GM19025 (cell line): ENCODE measurements around the gene ABI1.
A peak's percentile ranks its signal among the peaks of the same experiment; 100 is the strongest.

ENCODE experiments used
- ATAC-seq: cut with Tn5 transposase; IDR thresholded peaks from one replicate; pipeline ENCODE4 v1.9.1; 2021; ENCODE audit warnings: mild to moderate bottlenecking, low read depth, moderate library complexity; ENCODE audit not compliant: unreplicated experiment

Gene ABI1

GRCh38 chr10:26779176-26779860 is 81.4 kb downstream of the ABI1 start:
- ATAC-seq, result no peak

- no peak for ATAC-seq
Observed at GRCh38 chr10:26777686-26778085, 83.1 kb downstream of the ABI1 start.

GRCh38 chr10:26776258-26776657 is 84.5 kb downstream of the ABI1 start:
- ATAC-seq, result no peak

- ATAC-seq, result no peak
Observed at GRCh38 chr10:26773633-26774032, 87.1 kb downstream of the ABI1 start.

DNA sequence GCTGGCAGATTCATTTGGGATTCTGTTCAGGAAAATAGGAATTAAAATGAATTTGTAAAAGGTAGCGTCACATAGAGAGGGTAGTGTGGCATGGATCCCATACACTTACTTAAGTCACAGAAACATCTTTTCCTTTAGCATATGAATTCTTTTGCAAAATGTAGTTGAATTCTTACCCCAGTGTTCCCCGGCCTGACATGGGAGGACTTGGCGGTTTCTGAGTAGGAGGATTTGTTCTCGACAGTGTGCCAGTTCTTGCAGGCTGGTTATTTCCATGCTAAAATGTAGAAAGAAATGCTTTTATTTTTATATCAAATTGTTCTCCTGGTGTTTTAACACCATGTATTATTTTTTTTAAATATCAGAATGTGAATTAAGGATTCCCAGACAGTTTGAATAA is 90.7 kb downstream of the ABI1 start:
- ATAC-seq, result no peak

- no peak for ATAC-seq
Observed at GRCh38 chr10:26765549-26765948, 95.2 kb downstream of the ABI1 start.

DNA sequence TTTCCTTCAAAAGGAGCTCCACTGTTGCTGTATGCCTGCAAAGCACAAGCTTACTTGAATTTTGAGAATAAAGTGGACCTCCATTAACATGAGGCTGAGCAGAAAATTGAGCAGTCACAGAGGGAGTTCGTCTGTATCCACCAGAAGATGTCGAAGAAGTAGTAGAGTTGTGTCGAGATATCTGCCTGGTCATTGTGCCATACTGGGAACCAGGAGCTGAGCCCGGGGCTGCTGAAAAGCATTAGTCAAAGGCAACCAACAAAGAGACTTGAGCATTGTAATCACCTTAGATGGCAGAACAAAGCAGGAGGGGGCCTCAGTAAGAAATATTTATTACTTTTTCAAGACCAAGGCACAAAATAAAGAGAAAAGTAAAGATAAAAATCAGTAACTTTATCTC is 101.8 kb downstream of the ABI1 start:
- ATAC-seq, result no peak

- peak; percentile 96 for ATAC-seq
Observed at GRCh38 chr10:26755443-26755903, 105.3 kb downstream of the ABI1 start.

DNA sequence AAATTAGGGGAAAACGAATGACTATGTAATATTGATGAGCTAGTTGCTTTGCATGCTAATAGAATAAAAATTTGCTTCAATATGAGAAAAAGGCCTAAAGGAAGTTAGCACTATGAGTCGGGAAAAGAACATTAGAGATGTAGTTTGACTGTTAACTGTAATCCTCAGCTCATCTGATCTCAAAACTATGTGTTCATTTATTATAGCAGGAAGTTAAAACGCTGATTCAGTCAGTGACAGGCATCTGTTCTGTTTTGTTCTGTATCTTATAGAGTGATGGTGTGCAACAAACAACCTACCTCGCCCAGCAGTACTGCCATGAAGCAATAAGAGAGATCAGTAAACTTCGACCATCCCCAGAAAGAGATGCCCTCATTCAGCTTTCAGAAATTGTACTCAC is 114.7 kb downstream of the ABI1 start:
- ATAC-seq, result no peak

- ATAC-seq, result no peak
Observed at GRCh38 chr10:26743841-26744240, 116.9 kb downstream of the ABI1 start.

DNA sequence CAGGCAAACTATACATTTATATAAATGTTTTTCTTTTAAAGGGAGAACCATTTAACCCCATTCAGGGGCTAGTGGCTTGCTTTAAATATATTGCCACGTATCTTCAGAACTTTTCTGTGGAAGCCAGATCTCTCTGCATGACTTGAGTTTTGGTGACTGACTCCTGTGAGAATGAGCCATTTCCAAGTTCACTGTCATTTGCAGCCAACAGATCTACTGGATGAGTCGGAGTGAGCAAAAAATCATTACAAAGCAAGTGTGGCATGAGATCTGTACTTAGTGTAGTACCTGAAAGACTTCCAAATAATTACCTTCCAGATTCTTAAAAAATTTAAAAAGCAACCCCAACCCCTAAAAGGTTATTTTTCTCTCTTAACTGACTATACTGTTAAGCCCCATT is 117.7 kb downstream of the ABI1 start:
- no peak for ATAC-seq

DNA sequence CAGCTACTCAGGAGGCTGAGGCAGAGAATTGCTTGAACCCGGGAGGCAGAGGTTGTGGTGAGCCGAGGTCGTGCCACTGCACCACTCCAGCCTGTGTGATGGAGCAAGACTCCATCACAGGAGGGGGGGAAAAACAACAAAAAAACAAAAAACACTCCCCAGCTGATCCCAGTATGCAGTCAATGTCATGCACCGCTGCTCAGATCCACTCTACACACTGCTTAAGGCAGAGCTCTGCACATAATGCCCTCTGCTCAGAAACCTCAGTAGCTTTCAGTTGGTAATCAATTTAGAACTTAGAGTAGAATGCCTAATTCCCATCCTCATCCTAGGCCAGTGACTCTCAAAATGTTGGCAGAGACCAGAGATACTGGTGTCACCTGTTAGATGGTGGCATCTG is 119.4 kb downstream of the ABI1 start:
- ATAC-seq, result no peak

DNA sequence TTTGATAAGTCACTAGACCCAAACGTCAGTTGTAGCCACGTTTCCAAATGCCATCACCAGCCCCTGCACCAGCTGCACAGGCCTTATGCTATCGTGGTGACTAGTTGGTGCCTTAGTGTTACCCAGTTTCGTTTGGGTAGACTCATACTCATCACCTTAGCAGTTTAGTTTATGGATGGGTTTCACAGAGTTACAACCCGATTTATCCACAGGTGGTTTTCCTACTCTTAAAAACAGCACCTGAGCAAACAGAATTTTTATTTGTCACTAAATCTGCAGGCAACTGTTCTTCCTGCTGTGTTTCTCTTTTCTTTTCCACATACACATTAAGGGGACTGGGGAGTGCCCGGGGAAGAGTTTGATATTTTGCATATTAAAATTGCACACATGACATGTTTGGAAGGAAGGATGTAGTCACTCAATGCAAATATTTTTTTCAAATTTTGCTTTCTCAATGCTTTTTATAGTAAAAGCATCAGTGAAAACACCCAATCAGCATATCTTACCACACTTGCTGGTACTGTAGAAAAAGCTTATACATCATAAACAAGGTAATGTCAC is 121.6 kb downstream of the ABI1 start:
- ATAC-seq, result no peak

- ATAC-seq, result no peak
Observed at GRCh38 chr10:26738301-26738911, 122.4 kb downstream of the ABI1 start.

DNA sequence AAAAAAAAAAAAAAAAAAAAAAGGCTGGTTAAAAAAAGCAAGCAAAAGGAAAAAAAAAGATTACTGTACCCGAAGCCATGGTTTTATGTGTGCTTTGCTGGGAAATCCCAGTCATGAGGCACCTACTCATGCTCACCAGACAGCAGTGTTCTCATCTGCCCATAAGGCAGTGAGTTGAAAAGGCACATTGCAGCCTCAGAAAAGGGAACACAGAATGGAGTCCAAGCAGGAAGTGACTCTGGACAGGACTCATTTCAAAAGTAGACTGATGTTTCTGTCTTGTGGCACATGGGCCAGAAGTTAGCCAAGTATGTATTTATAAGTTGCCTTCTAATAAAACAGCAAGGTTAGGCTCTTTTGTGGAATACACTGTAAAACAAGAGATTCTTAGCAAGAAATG is 123.0 kb downstream of the ABI1 start:
- peak; percentile 73 for ATAC-seq

DNA sequence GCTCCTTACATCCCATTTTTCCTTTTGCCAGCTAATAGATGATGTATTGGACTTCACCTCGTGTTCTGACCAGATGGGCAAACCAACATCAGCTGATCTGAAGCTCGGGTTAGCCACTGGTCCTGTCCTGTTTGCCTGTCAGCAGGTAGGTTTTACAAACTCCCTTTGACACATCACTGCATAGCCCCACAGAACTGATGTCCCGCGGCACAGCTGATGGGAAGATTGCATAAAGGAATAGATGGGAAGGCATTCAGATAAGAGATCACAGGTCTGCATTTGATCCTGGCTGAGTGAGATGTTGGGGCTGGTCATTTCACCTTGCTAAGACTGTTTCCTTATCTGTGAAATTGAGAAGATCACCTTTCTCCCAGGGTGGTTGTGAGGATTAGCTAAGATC is 125.3 kb downstream of the ABI1 start:
- ATAC-seq, result no peak

DNA sequence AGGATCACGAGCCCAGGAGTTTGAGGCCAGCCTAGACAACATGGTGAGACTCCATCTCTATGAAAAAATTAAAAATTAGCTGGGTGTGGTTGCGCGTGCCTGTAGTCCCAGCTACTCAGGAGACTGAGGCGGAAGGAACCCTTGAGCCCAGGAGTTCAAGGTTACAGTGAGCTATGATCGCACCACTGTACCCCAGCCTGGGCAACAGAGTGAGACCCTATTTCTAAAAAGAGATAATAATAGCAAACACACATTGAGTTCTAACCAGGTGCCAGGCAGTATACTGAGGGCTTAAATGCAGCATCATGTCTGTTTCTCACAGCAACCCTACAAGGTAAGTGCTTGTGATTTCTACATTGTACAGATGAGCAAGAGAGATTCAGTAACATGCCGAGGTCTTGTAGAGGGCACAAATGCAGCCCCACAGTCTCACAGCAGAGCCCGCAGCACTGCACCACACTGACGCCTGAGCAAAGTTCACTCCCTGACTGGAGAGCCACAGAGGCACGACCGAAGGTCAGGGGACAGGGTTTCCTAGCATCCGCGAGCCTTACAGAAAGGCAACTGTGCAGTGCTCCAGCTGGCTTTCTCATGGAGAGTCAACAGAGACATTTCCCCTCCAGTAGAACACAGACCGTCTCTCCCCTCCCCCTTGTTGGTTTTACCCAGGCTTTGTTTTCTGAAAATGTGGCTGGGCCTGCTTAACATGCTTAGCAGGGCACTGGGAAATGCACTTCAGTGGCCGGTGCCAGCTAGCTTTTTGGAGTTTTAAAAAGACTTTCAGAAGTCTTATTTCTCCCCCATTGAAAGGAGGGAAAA is 126.8 kb downstream of the ABI1 start:
- ATAC-seq, result no peak

GRCh38 chr10:26730552-26730951 is 130.2 kb downstream of the ABI1 start:
- no peak for ATAC-seq

DNA sequence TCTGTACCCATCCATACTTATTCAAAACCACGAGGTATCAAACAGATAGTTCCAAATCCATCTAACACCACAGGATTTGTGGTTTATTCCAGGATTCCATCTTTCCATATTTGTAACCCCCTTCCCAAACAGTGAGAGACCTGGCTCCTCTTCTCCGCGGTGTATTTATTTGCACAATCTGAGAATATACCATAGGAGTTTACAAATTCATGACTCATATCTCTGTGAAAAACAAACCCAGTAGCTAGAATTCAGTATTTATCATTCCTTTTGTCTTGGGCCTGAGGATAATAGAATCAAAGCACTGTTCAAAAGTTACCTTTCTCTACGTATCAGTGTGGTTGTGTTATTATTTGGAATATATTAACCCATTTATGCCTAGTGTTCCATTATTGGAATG is 131.4 kb downstream of the ABI1 start:
- no peak for ATAC-seq

GRCh38 chr10:26728957-26729356 is 131.8 kb downstream of the ABI1 start:
- no peak for ATAC-seq

GRCh38 chr10:26727005-26727404 is 133.8 kb downstream of the ABI1 start:
- no peak for ATAC-seq
